Activated CD4-positive, alpha-beta memory T cell treated with anti-CD3 and anti-CD28 coated beads, Interleukin-2, amount 10 ng/mL, durations not matched to agents 7 days and 5 days (primary cell): Measurements from ENCODE around the gene MARCO. TPM values are rescaled to one million over a fixed set of nuclear protein-coding genes. Genes with fewer than 3 reads are reported as not detected.

ENCODE experiments used
- CTCF ChIA-PET: fragments of 350-600 bp; sonication (Branson Sonifier 250); formaldehyde crosslinking; loops from one replicate; lab custom pipeline; 2021; ENCODE audit warnings: antibody characterized with exemption, inconsistent platforms; lab: Charles Lee
- POLR2A ChIA-PET: fragments of 350-600 bp; sonication (Branson Sonifier 250); formaldehyde crosslinking; loops from one replicate; lab custom pipeline; 2021; ENCODE audit warnings: antibody characterized with exemption; lab: Charles Lee
- DNase-seq: peaks from one replicate; pipeline ENCODE4 v3.0.0-alpha.2; 2020
- H3K27ac Mint-ChIP-seq: one replicate; pipeline ENCODE4 v1.8.0; 2021; ENCODE audit warnings: mild to moderate bottlenecking, mixed read lengths
- H3K27me3 Mint-ChIP-seq: one replicate; pipeline ENCODE4 v1.8.0; 2021; ENCODE audit warnings: mixed read lengths
- H3K36me3 Mint-ChIP-seq: one replicate; pipeline ENCODE4 v1.8.0; 2021; ENCODE audit warnings: low read depth, mixed read lengths
- H3K4me1 Mint-ChIP-seq: one replicate; pipeline ENCODE4 v1.8.0; 2021; ENCODE audit warnings: mixed read lengths
- H3K4me3 Mint-ChIP-seq: one replicate; pipeline ENCODE4 v1.8.0; 2021; ENCODE audit warnings: mild to moderate bottlenecking, mixed read lengths
- H3K9me3 Mint-ChIP-seq: one replicate; pipeline ENCODE4 v1.8.0; 2021; ENCODE audit warnings: mixed read lengths
- total RNA-seq, 2 experiments: library from RNA; stranded (reverse); gene quantifications; one replicate each; pipeline ENCODE4 v1.2.3, GENCODE V29; 2021

Gene MARCO
- not detected for total RNA-seq

GRCh38 chr2:118942031-118942430 lies at the start of gene MARCO:
Gene MARCO (plus strand): TSS chr2:118942194. CDS start chr2:118942301, 107 bp downstream.
- H3K27me3 Mint-ChIP-seq, result no peaks in the 10 kb centered on the region
- H3K27ac Mint-ChIP-seq, result no peak within 1 kb of the TSS
- H3K4me3 Mint-ChIP-seq, result no peak within 1 kb of the TSS
- ChIA-PET CTCF (no interaction called here), POLR2A (no interaction called here)
- H3K9me3 Mint-ChIP-seq, result no peaks in the 10 kb centered on the region
- H3K36me3 Mint-ChIP-seq, result no peaks in the 10 kb centered on the region
- DNase-seq, result no peak
- no peaks in the 10 kb centered on the region for H3K4me1 Mint-ChIP-seq

- Mint-ChIP-seq H3K4me3 (no peak overlapping the region), H3K9me3 (no peaks in the 10 kb centered on the region), H3K27me3 (no peaks in the 10 kb centered on the region), H3K36me3 (no peaks in the 10 kb centered on the region), H3K27ac (no peak overlapping the region), H3K4me1 (no peaks in the 10 kb centered on the region)
- no peak for DNase-seq
- POLR2A ChIA-PET, result no interaction called here
- CTCF ChIA-PET, result no interaction called here
Measured at GRCh38 chr2:118893100-118893499, 48.9 kb upstream of the MARCO start.

- ChIA-PET CTCF (interaction anchor here (1.3 to 1.5 kb wide), 2 partner anchors 20 to 22 kb away, joined by 5 to 8 read pairs; no protein-coding TSS in a partner anchor), POLR2A (no interaction called here)
- H3K9me3 Mint-ChIP-seq, result peaks cover 4% of the 10 kb centered on the region
- H3K27me3 Mint-ChIP-seq, result no peaks in the 10 kb centered on the region
- no peak overlapping the region for H3K4me3 Mint-ChIP-seq
- H3K36me3 Mint-ChIP-seq, result no peaks in the 10 kb centered on the region
- no peak for DNase-seq
- no peaks in the 10 kb centered on the region for H3K4me1 Mint-ChIP-seq
- no peak overlapping the region for H3K27ac Mint-ChIP-seq
Measured at GRCh38 chr2:118902266-118903028, 39.5 kb upstream of the MARCO start.

GRCh38 chr2:118903029-118903351 lies 39.0 kb upstream of the MARCO start:
- Mint-ChIP-seq H3K27ac (no peak overlapping the region), H3K9me3 (peaks cover 4% of the 10 kb centered on the region), H3K36me3 (no peaks in the 10 kb centered on the region), H3K4me1 (no peaks in the 10 kb centered on the region), H3K27me3 (no peaks in the 10 kb centered on the region), H3K4me3 (no peak overlapping the region)
- no peak for DNase-seq
- POLR2A ChIA-PET, result no interaction called here
- CTCF ChIA-PET, result interaction anchor here (1.3 to 1.5 kb wide), 2 partner anchors 21 to 22 kb away, joined by 5 to 8 read pairs; no protein-coding TSS in a partner anchor

GRCh38 chr2:118903551-118904479 lies 38.2 kb upstream of the MARCO start:
- Mint-ChIP-seq H3K4me1 (no peaks in the 10 kb centered on the region), H3K9me3 (peaks cover 4% of the 10 kb centered on the region), H3K27me3 (no peaks in the 10 kb centered on the region), H3K4me3 (no peak overlapping the region), H3K27ac (no peak overlapping the region), H3K36me3 (no peaks in the 10 kb centered on the region)
- CTCF ChIA-PET, result interaction anchor here (1.3 to 1.5 kb wide), 2 partner anchors 22 to 23 kb away, joined by 5 to 8 read pairs; no protein-coding TSS in a partner anchor
- POLR2A ChIA-PET, result no interaction called here
- no peak for DNase-seq

- no peak for DNase-seq
- ChIA-PET POLR2A (no interaction called here), CTCF (no interaction called here)
- Mint-ChIP-seq H3K9me3 (peaks cover 4% of the 10 kb centered on the region), H3K4me3 (no peak overlapping the region), H3K27me3 (no peaks in the 10 kb centered on the region), H3K36me3 (no peaks in the 10 kb centered on the region), H3K27ac (no peak overlapping the region), H3K4me1 (no peaks in the 10 kb centered on the region)
Measured at GRCh38 chr2:118905206-118905605, 36.8 kb upstream of the MARCO start.

- POLR2A ChIA-PET, result no interaction called here
- Mint-ChIP-seq H3K9me3 (peaks cover 4% of the 10 kb centered on the region), H3K27ac (no peak overlapping the region), H3K36me3 (no peaks in the 10 kb centered on the region), H3K27me3 (no peaks in the 10 kb centered on the region), H3K4me1 (no peaks in the 10 kb centered on the region), H3K4me3 (no peak overlapping the region)
- no peak for DNase-seq
- CTCF ChIA-PET, result no interaction called here
Measured at GRCh38 chr2:118906186-118906585, 35.8 kb upstream of the MARCO start.

GRCh38 chr2:118907759-118908158 lies 34.2 kb upstream of the MARCO start:
- ChIA-PET POLR2A (no interaction called here), CTCF (no interaction called here)
- no peak for DNase-seq
- H3K4me3 Mint-ChIP-seq, result no peak overlapping the region
- no peak overlapping the region for H3K27ac Mint-ChIP-seq
- H3K27me3 Mint-ChIP-seq, result no peaks in the 10 kb centered on the region
- H3K9me3 Mint-ChIP-seq, result no peaks in the 10 kb centered on the region
- no peaks in the 10 kb centered on the region for H3K36me3 Mint-ChIP-seq
- H3K4me1 Mint-ChIP-seq, result no peaks in the 10 kb centered on the region

- no peak overlapping the region for H3K4me3 Mint-ChIP-seq
- H3K36me3 Mint-ChIP-seq, result no peaks in the 10 kb centered on the region
- CTCF ChIA-PET, result no interaction called here
Measured at GRCh38 chr2:118909191-118909590, 32.8 kb upstream of the MARCO start.

GRCh38 chr2:118911166-118911856 lies 30.7 kb upstream of the MARCO start:
- POLR2A ChIA-PET, result no interaction called here
- CTCF ChIA-PET, result no interaction called here
- DNase-seq, result no peak
- Mint-ChIP-seq H3K9me3 (no peaks in the 10 kb centered on the region), H3K27me3 (no peaks in the 10 kb centered on the region), H3K27ac (no peak overlapping the region), H3K4me3 (no peak overlapping the region), H3K4me1 (no peaks in the 10 kb centered on the region), H3K36me3 (no peaks in the 10 kb centered on the region)

More at GRCh38 chr2:118909191-118909590, 32.8 kb upstream of the MARCO start:
- no peak for DNase-seq
- Mint-ChIP-seq H3K27ac (no peak overlapping the region), H3K27me3 (no peaks in the 10 kb centered on the region), H3K4me1 (no peaks in the 10 kb centered on the region), H3K9me3 (no peaks in the 10 kb centered on the region)
- POLR2A ChIA-PET, result no interaction called here

- ChIA-PET CTCF (no interaction called here), POLR2A (no interaction called here)
- no peak for DNase-seq
- no peaks in the 10 kb centered on the region for H3K9me3 Mint-ChIP-seq
- no peaks in the 10 kb centered on the region for H3K36me3 Mint-ChIP-seq
- no peaks in the 10 kb centered on the region for H3K27me3 Mint-ChIP-seq
- H3K4me1 Mint-ChIP-seq, result no peaks in the 10 kb centered on the region
- H3K27ac Mint-ChIP-seq, result no peak overlapping the region
- H3K4me3 Mint-ChIP-seq, result no peak overlapping the region
Measured at GRCh38 chr2:118911936-118912335, 30.1 kb upstream of the MARCO start.

- H3K9me3 Mint-ChIP-seq, result no peaks in the 10 kb centered on the region
- H3K27ac Mint-ChIP-seq, result no peak overlapping the region
- ChIA-PET CTCF (no interaction called here), POLR2A (no interaction called here)
- H3K27me3 Mint-ChIP-seq, result no peaks in the 10 kb centered on the region
- H3K4me1 Mint-ChIP-seq, result no peaks in the 10 kb centered on the region
- no peak for DNase-seq
- no peaks in the 10 kb centered on the region for H3K36me3 Mint-ChIP-seq
- H3K4me3 Mint-ChIP-seq, result no peak overlapping the region
Measured at GRCh38 chr2:118913131-118913802, 28.7 kb upstream of the MARCO start.
